HL-60 (cell line): ENCODE results near the gene RASSF9.

ENCODE experiments used
- POLR2AphosphoS5 ChIP-seq: IDR thresholded peaks from 2 replicates; pipeline ENCODE4 v1.6.1; 2012; ENCODE audit warnings: low read depth
- TF ChIP-seq, protein P1 (sequence below): IDR thresholded peaks from one replicate; pipeline ENCODE4 v1.5.1; 2011; ENCODE audit warnings: low read length, control low read depth, inconsistent platforms; ENCODE audit not compliant: insufficient read depth

DNA sequence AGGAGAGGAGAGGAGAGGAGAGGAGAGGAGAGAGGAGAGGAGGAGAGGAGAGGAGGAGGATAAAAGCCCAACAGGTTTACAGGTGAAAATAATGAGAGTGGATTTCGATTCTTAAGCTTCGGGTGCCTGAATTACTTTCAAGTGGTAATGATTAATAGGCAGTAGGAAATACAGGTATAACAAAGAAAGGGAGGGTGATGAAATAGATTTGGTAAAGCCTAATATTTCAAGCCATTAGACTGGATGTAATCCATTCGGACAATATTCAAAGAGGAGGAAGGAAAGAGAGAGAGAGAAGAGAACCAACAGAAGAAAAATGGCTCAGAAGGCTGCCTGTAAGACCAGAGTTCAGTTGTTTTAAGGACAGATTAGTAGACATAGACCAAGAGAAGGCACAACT, 76.6 kb downstream of the RASSF9 start:
- TF ChIP-seq, protein P1, sequence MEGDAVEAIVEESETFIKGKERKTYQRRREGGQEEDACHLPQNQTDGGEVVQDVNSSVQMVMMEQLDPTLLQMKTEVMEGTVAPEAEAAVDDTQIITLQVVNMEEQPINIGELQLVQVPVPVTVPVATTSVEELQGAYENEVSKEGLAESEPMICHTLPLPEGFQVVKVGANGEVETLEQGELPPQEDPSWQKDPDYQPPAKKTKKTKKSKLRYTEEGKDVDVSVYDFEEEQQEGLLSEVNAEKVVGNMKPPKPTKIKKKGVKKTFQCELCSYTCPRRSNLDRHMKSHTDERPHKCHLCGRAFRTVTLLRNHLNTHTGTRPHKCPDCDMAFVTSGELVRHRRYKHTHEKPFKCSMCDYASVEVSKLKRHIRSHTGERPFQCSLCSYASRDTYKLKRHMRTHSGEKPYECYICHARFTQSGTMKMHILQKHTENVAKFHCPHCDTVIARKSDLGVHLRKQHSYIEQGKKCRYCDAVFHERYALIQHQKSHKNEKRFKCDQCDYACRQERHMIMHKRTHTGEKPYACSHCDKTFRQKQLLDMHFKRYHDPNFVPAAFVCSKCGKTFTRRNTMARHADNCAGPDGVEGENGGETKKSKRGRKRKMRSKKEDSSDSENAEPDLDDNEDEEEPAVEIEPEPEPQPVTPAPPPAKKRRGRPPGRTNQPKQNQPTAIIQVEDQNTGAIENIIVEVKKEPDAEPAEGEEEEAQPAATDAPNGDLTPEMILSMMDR, result no peak
- no peak for TF ChIP-seq POLR2AphosphoS5
